ENCODE data around the gene CHD8.
"Not testable (repeated sequence)": the region's sequence is repeated elsewhere in the genome, so short reads cannot be mapped to it uniquely, and the experiment has no call there.

Gene CHD8

DNA sequence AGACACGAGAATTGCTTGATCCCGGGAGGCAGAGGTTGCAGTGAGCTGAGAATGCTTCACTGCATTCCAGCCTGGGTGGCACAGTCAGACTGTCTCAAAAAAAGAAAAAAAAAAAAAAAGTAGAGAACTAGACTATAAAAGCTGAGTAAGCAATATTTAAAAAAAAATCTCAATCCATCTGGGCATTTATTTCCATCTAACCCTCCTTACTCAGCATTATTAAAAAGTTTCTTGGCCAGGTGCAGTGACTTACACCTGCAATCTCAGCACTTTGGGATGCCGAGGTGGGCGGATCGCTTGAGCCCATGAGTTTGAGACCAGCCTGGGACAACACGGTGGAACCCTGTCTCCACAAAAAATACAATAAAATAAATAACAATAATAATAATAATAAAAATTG is 76.6 kb downstream of the CHD8 start:
- Histone ChIP-seq H3K9me3 (no peaks in the 10 kb centered on the region), H3K4me1 (peaks cover 29% of the 10 kb centered on the region), H3K27ac (no peak overlapping the region), H3K9ac (no peak overlapping the region), H3K27me3 (no peaks in the 10 kb centered on the region), H3K4me2 (no peak overlapping the region), H3K36me3 (peaks cover 55% of the 10 kb centered on the region), H4K20me1 (peaks cover 81% of the 10 kb centered on the region), H3K4me3 (no peak overlapping the region)
- TF ChIP-seq Cebpa-rat (IDR thresholded peaks at IDR 0.05), result no peak

DNA sequence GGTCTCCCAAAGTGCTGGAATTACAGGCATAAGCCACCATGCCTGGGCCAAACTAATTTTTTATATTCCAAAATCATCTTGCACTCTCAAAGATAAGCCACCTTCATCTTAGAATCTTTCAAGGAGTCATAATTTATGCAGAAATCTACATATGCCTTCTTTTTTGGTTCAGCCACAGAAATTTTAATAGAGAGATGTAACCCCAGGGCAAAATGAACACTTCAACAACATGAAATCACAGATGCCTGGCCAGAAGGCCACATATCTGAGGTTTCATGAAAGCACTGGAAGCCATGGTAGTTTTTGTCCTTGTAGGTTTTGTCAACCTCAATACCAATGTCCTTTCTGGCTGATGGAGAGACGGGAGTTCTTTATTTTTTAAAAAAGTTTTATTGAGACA is 81.9 kb downstream of the CHD8 start:
- Histone ChIP-seq H3K9me3 (no peaks in the 10 kb centered on the region), H3K27ac (no peak overlapping the region), H3K4me1 (no peaks in the 10 kb centered on the region), H3K4me3 (no peak overlapping the region), H3K36me3 (peaks cover 90% of the 10 kb centered on the region), H4K20me1 (peaks cover 92% of the 10 kb centered on the region), H3K9ac (no peak overlapping the region), H3K4me2 (no peak overlapping the region), H3K27me3 (no peaks in the 10 kb centered on the region)
- TF ChIP-seq Cebpa-rat (IDR thresholded peaks at IDR 0.05), result no peak

DNA sequence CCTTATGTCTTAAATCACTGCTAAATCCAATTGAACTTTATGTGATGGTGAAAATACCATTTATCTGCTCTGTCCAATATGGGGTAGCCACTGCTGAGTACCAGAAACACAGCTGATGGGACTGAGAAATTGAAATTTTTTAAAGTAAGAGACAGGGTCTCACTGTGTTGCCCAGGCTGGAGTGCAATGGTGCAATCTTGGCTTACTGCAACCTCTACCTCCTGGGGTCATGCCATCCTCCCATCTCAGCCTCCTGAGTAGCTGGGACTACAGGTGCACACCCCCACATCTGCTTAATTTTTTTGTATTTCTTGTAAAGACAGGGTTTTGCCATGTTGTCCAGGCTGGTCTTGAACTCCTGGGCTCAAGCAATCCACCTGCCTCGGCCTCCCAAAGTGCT is 83.1 kb downstream of the CHD8 start:
- H3K4me1 ChIP-seq, H3K27me3 ChIP-seq, H3K9ac ChIP-seq, H3K9me3 ChIP-seq, H3K4me2 ChIP-seq, H3K4me3 ChIP-seq, H3K27ac ChIP-seq: not testable (repeated sequence)
- Histone ChIP-seq H3K36me3 (peaks cover 97% of the 10 kb centered on the region), H4K20me1 (peaks cover 80% of the 10 kb centered on the region)

DNA sequence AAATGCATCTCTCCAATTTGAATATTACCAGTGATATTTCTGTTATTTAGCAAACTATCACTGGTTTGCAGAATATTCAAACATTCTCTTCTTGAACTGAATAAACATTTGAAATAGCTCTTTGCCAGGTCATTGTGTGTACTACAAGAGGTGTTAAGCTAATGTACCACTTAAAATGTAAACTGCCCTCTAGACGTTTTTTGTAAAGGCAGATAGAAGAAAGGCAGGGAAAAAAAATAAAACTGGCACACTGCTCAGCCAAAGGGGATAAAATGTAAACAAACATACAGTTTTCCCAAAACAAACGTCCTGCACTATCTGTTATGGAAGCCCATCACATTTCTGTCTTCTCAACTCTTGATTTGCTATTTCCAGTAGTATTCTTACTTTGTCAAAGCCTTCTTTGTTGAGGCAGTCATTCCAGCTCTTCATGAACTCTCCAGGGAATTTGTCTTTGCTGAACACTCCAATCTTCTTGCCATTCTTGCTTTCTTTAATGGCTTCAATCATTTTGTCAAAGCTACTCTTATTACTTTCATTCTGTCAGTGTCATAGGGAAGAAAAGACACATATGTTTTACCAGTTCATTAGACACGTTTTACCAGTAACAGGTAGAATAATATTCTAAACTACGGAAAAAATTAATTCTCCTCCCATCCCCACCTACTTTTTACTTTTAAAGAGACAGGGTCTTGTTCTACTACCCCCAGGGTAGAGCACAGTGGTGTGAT is 85.8 kb downstream of the CHD8 start:
- H3K27me3 ChIP-seq, result no peaks in the 10 kb centered on the region
- TF ChIP-seq Cebpa-rat (IDR thresholded peaks at IDR 0.05), result no peak
- H4K20me1 ChIP-seq, result peaks cover 53% of the 10 kb centered on the region
- H3K36me3 ChIP-seq, result peaks cover 100% of the 10 kb centered on the region
- no peaks in the 10 kb centered on the region for H3K9me3 ChIP-seq
- 0 out of 2 replicates have a peak, but pooled peaks cover 4% of the 10 kb centered on the region for H3K4me1 ChIP-seq
- no peak overlapping the region for H3K9ac ChIP-seq
- no peak overlapping the region for H3K27ac ChIP-seq
- no peak overlapping the region for H3K4me3 ChIP-seq
- no peak overlapping the region for H3K4me2 ChIP-seq

DNA sequence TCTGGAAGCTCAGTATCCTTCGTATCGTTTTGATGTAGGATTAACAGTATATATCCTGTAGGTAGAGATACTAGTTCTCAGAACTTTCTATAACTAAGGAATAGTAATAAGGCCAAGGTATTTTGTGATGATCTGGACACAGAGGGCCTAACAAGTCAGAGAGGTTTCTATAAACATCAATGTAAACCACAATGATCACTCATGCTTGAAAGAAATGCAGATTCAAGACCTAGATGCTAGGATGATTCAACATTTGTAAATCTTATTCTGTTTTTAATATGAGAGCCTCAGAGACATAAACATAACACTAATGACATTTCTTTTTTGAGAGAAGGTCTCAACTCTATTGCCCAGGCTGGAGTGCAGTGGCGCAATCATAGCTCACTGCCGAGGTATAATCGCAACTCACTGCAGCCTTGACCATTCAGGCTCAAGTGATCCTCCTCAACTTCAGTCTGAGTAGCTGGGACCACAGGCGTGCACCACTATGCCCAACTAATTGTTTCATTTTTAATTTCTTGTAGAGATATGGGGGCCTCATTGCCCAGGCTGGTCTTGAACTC is 88.3 kb downstream of the CHD8 start:
- Histone ChIP-seq H4K20me1 (peaks cover 29% of the 10 kb centered on the region), H3K4me3 (no peak overlapping the region), H3K27me3 (no peaks in the 10 kb centered on the region), H3K36me3 (peaks cover 100% of the 10 kb centered on the region), H3K9me3 (no peaks in the 10 kb centered on the region), H3K4me2 (no peak overlapping the region), H3K9ac (no peak overlapping the region), H3K4me1 (0 out of 2 replicates have a peak, but pooled peaks cover 4% of the 10 kb centered on the region), H3K27ac (no peak overlapping the region)
- TF ChIP-seq Cebpa-rat (IDR thresholded peaks at IDR 0.05), result no peak

DNA sequence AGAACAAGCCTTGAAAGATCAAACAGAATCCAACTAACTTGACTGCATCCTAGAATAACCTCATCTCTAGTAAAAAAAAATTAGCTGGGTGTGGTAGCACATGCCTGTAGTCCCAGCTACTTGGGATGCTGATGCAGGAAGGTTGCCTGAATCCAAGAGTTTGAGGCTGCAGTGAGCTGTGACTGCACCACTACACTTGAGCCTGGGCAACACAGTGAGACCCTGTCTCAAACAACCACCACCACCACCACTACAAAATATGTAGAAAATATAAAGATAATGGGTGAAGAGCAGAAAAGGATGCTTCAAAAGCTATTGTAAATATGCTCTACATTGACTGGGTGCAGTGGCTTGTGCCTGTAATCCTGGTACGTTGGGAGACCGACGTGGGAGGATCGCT is 99.4 kb downstream of the CHD8 start:
- peaks cover 100% of the 10 kb centered on the region for H3K36me3 ChIP-seq
- H3K4me1 ChIP-seq, result no peaks in the 10 kb centered on the region

DNA sequence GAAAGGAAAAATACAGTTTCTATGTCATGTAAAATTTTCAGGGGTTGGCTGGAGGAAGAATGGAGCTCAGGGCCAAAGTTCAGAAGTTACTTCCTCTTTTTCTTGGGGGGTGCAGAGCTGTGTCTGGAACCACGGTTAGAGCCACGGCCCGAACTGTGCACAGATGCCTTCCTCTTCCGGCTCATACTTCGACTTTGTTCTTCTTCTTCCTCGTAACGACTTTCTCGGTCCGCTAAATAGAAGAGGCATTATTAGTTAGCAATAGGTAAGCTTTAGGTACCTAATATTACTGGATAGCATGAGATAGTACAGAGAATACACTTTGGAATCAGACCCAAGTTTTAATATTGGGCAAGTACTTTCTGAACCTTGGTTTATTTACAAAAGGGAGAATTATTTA is 103.3 kb downstream of the CHD8 start:
- H3K9me3 ChIP-seq, result no peaks in the 10 kb centered on the region
- peaks cover 5% of the 10 kb centered on the region; the same call in 1 of the 2 replicates for H4K20me1 ChIP-seq
- no peaks in the 10 kb centered on the region for H3K27me3 ChIP-seq
- H3K4me3 ChIP-seq, result no peak overlapping the region
- peaks cover 79% of the 10 kb centered on the region for H3K36me3 ChIP-seq
- H3K4me1 ChIP-seq, result no peaks in the 10 kb centered on the region
- TF ChIP-seq Cebpa-rat (IDR thresholded peaks at IDR 0.05), result no peak
- no peak overlapping the region for H3K4me2 ChIP-seq
- no peak overlapping the region for H3K27ac ChIP-seq
- no peak overlapping the region for H3K9ac ChIP-seq

More for the DNA sequence above, 99.4 kb downstream of the CHD8 start:
- TF ChIP-seq Cebpa-rat (IDR thresholded peaks at IDR 0.05), result no peak
- Histone ChIP-seq H3K4me3 (no peak overlapping the region), H3K4me2 (no peak overlapping the region), H3K27ac (no peak overlapping the region), H4K20me1 (peaks cover 5% of the 10 kb centered on the region; the same call in 1 of the 2 replicates), H3K27me3 (no peaks in the 10 kb centered on the region), H3K9ac (no peak overlapping the region), H3K9me3 (no peaks in the 10 kb centered on the region)

DNA sequence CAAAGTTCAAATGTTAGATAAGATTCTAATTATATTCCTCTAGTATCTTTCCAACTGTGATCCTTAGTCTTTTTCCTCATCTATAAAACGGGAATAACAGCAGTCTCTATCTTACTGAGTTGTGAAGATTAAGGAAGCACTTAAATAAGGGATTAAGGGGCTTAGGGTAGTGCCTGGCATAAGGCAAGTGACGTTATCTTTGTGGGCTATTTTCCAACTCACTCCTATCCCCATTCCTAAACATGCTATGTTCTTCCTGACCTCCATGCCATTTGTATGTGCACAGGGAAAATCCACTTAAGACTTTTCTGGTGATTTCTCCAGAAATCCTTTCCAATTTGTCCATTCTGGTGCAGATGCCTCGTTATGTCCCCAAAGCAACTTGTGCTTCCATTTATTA is 105.4 kb downstream of the CHD8 start:
- TF ChIP-seq Cebpa-rat (IDR thresholded peaks at IDR 0.05), result no peak
- H3K4me1 ChIP-seq, result no peaks in the 10 kb centered on the region
- no peak overlapping the region for H3K4me3 ChIP-seq
- H3K4me2 ChIP-seq, result no peak overlapping the region
- no peaks in the 10 kb centered on the region for H3K9me3 ChIP-seq
- no peak overlapping the region for H3K27ac ChIP-seq
- H3K36me3 ChIP-seq, result peaks cover 58% of the 10 kb centered on the region
- H3K27me3 ChIP-seq, result no peaks in the 10 kb centered on the region
- 0 out of 2 replicates have a peak, but pooled peaks cover 5% of the 10 kb centered on the region for H4K20me1 ChIP-seq
- H3K9ac ChIP-seq, result no peak overlapping the region

DNA sequence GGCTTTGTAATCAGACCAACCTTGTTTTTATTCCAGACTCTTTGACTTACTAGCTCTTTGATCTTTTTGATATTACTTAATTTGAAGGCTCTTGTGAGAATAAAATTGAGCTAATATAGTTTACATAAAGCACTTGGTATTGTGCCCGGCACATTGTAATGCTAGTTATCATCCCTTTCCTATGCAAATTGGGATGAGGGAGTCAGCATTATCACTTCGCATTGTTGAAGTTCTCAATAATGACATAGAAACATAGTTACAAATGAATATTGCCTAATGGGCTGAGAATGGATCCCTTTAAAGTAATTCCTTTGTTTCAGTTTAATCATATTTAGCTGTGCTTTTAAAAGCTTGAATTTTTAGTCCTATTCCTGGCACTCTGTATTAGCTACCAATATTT is 108.7 kb downstream of the CHD8 start:
- H3K9me3 ChIP-seq, result peaks cover 4% of the 10 kb centered on the region; the same call in 1 of the 2 replicates
- TF ChIP-seq Cebpa-rat (IDR thresholded peaks at IDR 0.05), result no peak
- H3K36me3 ChIP-seq, result peaks cover 25% of the 10 kb centered on the region
- H3K9ac ChIP-seq, result no peak overlapping the region
- H3K27me3 ChIP-seq, result no peaks in the 10 kb centered on the region
- no peak overlapping the region for H3K27ac ChIP-seq
- H3K4me3 ChIP-seq, result no peak overlapping the region
- no peaks in the 10 kb centered on the region for H4K20me1 ChIP-seq
- peaks cover 7% of the 10 kb centered on the region for H3K4me1 ChIP-seq
- no peak overlapping the region for H3K4me2 ChIP-seq

DNA sequence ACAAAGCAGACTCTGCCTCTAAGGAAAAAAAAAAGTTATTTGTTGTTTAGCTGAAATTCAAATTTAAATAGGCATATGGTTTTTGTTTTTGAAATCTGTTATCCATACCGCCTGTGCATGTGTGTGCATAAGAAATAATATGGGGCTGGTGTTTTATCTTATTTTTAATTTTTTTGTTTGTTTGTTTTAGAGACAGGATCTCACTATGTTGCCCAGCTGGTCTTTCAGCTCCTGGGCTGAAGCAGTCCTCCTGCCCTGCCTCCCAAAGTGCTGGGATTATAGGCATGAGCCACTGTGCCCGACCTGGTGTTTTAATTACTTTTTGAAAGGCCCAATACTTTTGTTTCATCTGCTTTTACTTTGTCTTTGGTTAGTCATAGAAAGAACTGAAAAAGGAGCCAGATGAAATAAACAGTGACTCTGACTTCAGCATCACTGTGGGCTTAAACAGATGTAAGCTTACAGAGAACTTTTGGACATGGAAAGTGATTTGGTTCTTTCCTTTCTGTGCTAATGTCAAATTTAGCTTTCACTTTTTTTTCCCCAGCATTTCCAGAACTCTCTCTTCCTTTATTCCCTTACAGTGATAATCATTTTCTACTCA is 109.3 kb downstream of the CHD8 start:
- Histone ChIP-seq H3K9ac (no peak overlapping the region), H3K4me2 (no peak overlapping the region), H3K4me3 (no peak overlapping the region), H3K27ac (no peak overlapping the region), H3K4me1 (peaks cover 7% of the 10 kb centered on the region), H3K27me3 (no peaks in the 10 kb centered on the region), H4K20me1 (no peaks in the 10 kb centered on the region), H3K36me3 (peaks cover 19% of the 10 kb centered on the region), H3K9me3 (peaks cover 4% of the 10 kb centered on the region; the same call in 1 of the 2 replicates)
- no peak for TF ChIP-seq Cebpa-rat (IDR thresholded peaks at IDR 0.05)

Measured in BLaER1 (cell line).